H9 (cell line): Measurements from ENCODE around the gene SLIT2. TPM values are rescaled to one million over a fixed set of nuclear protein-coding genes. Genes with fewer than 3 reads are reported as not detected.

Experiments
- DNase-seq: peaks from one replicate; pipeline ENCODE4 v3.0.0-alpha.2; 2017
- H2AFZ ChIP-seq: one replicate; pipeline ENCODE4 v1.6.1; 2013; ENCODE audit warnings: mild to moderate bottlenecking, low read length, control low read depth, moderate library complexity
- H2AK5ac ChIP-seq: 2 replicates; pipeline ENCODE4 v1.6.1; 2013; ENCODE audit warnings: low read length, control low read depth, mixed read lengths; ENCODE audit not compliant: insufficient read length
- H2BK120ac ChIP-seq: one replicate; pipeline ENCODE4 v1.6.1; 2013; ENCODE audit warnings: low read depth, mild to moderate bottlenecking, low read length, control low read depth, inconsistent platforms; ENCODE audit not compliant: poor library complexity, severe bottlenecking
- H2BK12ac ChIP-seq: 2 replicates; pipeline ENCODE4 v1.6.1; 2013; ENCODE audit warnings: low read length, control low read depth, mixed read lengths, low read depth; ENCODE audit not compliant: insufficient read length
- H2BK15ac ChIP-seq: 2 replicates; pipeline ENCODE4 v1.6.1; 2013; ENCODE audit warnings: low read depth, low read length, control low read depth
- H2BK20ac ChIP-seq: one replicate; pipeline ENCODE4 v1.6.1; 2013; ENCODE audit warnings: low read depth, mild to moderate bottlenecking, low read length, control low read depth, inconsistent platforms; ENCODE audit not compliant: poor library complexity, severe bottlenecking
- H2BK5ac ChIP-seq: 2 replicates; pipeline ENCODE4 v1.6.1; 2013; ENCODE audit warnings: low read length, control low read depth, mixed read lengths; ENCODE audit not compliant: insufficient read length
- H3K14ac ChIP-seq: 2 replicates; pipeline ENCODE4 v1.6.1; 2013; ENCODE audit warnings: low read length, control low read depth; ENCODE audit not compliant: insufficient read depth
- H3K18ac ChIP-seq: 2 replicates; pipeline ENCODE4 v1.6.1; 2013; ENCODE audit warnings: low read depth, mild to moderate bottlenecking, mixed read lengths, low read length, control low read depth; ENCODE audit not compliant: insufficient read length
- H3K23ac ChIP-seq: 2 replicates; pipeline ENCODE4 v1.6.1; 2013; ENCODE audit warnings: low read length, control low read depth, mixed read lengths, low read depth; ENCODE audit not compliant: insufficient read length
- H3K23me2 ChIP-seq: 2 replicates; pipeline ENCODE4 v1.6.1; 2013; ENCODE audit warnings: low read depth, mild to moderate bottlenecking, mixed read lengths, low read length, control low read depth; ENCODE audit not compliant: insufficient read length, poor library complexity, severe bottlenecking
- H3K27ac ChIP-seq: 2 replicates; pipeline ENCODE4 v1.5.1; 2013; ENCODE audit warnings: low read length, control low read depth, mixed read lengths, low read depth; ENCODE audit not compliant: insufficient read length
- H3K27me3 ChIP-seq: 2 replicates; pipeline ENCODE4 v1.6.1; 2013; ENCODE audit warnings: low read length, control low read depth, inconsistent platforms; ENCODE audit not compliant: insufficient read depth
- H3K4ac ChIP-seq: 2 replicates; pipeline ENCODE4 v1.6.1; 2013; ENCODE audit warnings: low read depth, mild to moderate bottlenecking, control low read depth, inconsistent platforms, low read length, moderate library complexity
- H3K4me1 ChIP-seq: 2 replicates; pipeline ENCODE4 v1.6.1; 2013; ENCODE audit warnings: low read length, control low read depth, inconsistent platforms; ENCODE audit not compliant: insufficient read depth
- H3K4me2 ChIP-seq: 2 replicates; pipeline ENCODE4 v1.6.1; 2013; ENCODE audit warnings: low read length, control low read depth, mixed read lengths; ENCODE audit not compliant: insufficient read length, insufficient read depth
- H3K56ac ChIP-seq: 2 replicates; pipeline ENCODE4 v1.6.1; 2013; ENCODE audit warnings: low read depth, mild to moderate bottlenecking, mixed read lengths, low read length, control low read depth; ENCODE audit not compliant: insufficient read length
- H3K79me1 ChIP-seq: 2 replicates; pipeline ENCODE4 v1.6.1; 2013; ENCODE audit warnings: low read depth, mild to moderate bottlenecking, moderate library complexity, low read length, control low read depth, inconsistent platforms; ENCODE audit not compliant: insufficient read depth, poor library complexity, severe bottlenecking
- H3K79me2 ChIP-seq: 2 replicates; pipeline ENCODE4 v1.6.1; 2013; ENCODE audit warnings: low read length, control low read depth, inconsistent platforms; ENCODE audit not compliant: insufficient read depth
- H3K9ac ChIP-seq: 2 replicates; pipeline ENCODE4 v1.6.1; 2013; ENCODE audit warnings: low read length, control low read depth, mixed read lengths; ENCODE audit not compliant: insufficient read length; ENCODE audit errors: extremely low read depth
- H3K9me3 ChIP-seq: one replicate; pipeline ENCODE4 v1.6.1; 2013; ENCODE audit warnings: low read depth, low read length, inconsistent platforms; ENCODE audit not compliant: control insufficient read depth
- H3T11ph ChIP-seq: one replicate; pipeline ENCODE4 v1.6.1; 2013; ENCODE audit warnings: mild to moderate bottlenecking, low read length, control low read depth, inconsistent platforms
- H4K20me1 ChIP-seq: one replicate; pipeline ENCODE4 v1.6.1; 2013; ENCODE audit not compliant: control insufficient read depth, insufficient read length, insufficient read depth
- H4K5ac ChIP-seq: 2 replicates; pipeline ENCODE4 v1.6.1; 2013; ENCODE audit warnings: low read depth, mild to moderate bottlenecking, mixed read lengths, low read length, control low read depth; ENCODE audit not compliant: insufficient read length
- H4K8ac ChIP-seq: replicated peaks from 2 replicates; pipeline ENCODE4 v1.6.1; 2013; ENCODE audit warnings: low read length, control low read depth, mixed read lengths, low read depth; ENCODE audit not compliant: insufficient read length
- H4K91ac ChIP-seq: 2 replicates; pipeline ENCODE4 v1.6.1; 2013; ENCODE audit warnings: low read depth, mild to moderate bottlenecking, moderate library complexity, mixed read lengths, low read length, control low read depth; ENCODE audit not compliant: insufficient read length
- H3K27ac Mint-ChIP-seq, 3 experiments: 2 replicates in 2 of 3; 3 replicates in 1 of 3; pipeline ENCODE4 v1.8.0; 2020 to 2021; ENCODE audit warnings: mixed read lengths in 3 of 3, mild to moderate bottlenecking in 1 of 3, moderate library complexity in 1 of 3
- H3K27me3 Mint-ChIP-seq: 2 replicates; pipeline ENCODE4 v1.8.0; 2021; ENCODE audit warnings: low read depth, mild to moderate bottlenecking, moderate library complexity, mixed read lengths
- H3K36me3 Mint-ChIP-seq, 3 experiments: 2 replicates in 2 of 3; 3 replicates in 1 of 3; pipeline ENCODE4 v1.8.0; 2020 to 2021; ENCODE audit warnings: low read depth in 3 of 3, mixed read lengths in 3 of 3; ENCODE audit not compliant: insufficient read depth in 1 of 3
- H3K4me1 Mint-ChIP-seq, 2 experiments: 2 replicates each; pipeline ENCODE4 v1.8.0; 2020; ENCODE audit warnings: mixed read lengths in 2 of 2
- H3K4me3 Mint-ChIP-seq, 2 experiments: 2 replicates in 1 of 2; 3 replicates in 1 of 2; pipeline ENCODE4 v1.8.0; 2020 to 2021; ENCODE audit warnings: mild to moderate bottlenecking in 2 of 2, mixed read lengths in 2 of 2, moderate library complexity in 1 of 2
- H3K9me3 Mint-ChIP-seq, 2 experiments: 2 replicates in 1 of 2; 3 replicates in 1 of 2; pipeline ENCODE4 v1.8.0; 2020; ENCODE audit warnings: mild to moderate bottlenecking in 2 of 2, mixed read lengths in 2 of 2, moderate library complexity in 1 of 2
- total RNA-seq: library from RNA; stranded (reverse); gene quantifications from 2 replicates; pipeline ENCODE4 v1.2.1, GENCODE V29; 2021
- TF ChIP-seq, protein P1 (sequence below): fragments of 200-600 bp; sonication (generic); conservative IDR thresholded peaks from 3 replicates; pipeline ENCODE4 v1.8.0; 2021; ENCODE audit warnings: antibody characterized with exemption, mild to moderate bottlenecking

SLIT2 gene
- total RNA-seq, 1 experiment from 2014 or later, result 1.3 TPM

GRCh38 chr4:20259707-20260106 lies 8.0 kb downstream of the SLIT2 start:
- Histone ChIP-seq H2BK15ac (no peak overlapping the region), H2AK5ac (no peak overlapping the region), H3K9ac (no peak overlapping the region), H4K5ac (no peak overlapping the region), H3K4me2 (no peak overlapping the region), H3T11ph (no peak overlapping the region), H3K27me3 (peaks cover 12% of the 10 kb centered on the region), H3K14ac (no peak overlapping the region), H3K4me1 (no peaks in the 10 kb centered on the region; the same call in 1 of the 2 replicates), H2BK12ac (no peak overlapping the region), H3K4ac (no peak overlapping the region), H2BK5ac (no peak overlapping the region), H3K27ac (no peak overlapping the region), H3K79me1 (no peaks in the 10 kb centered on the region), H3K9me3 (no peaks in the 10 kb centered on the region), H3K23me2 (peaks cover 3% of the 10 kb centered on the region), H3K56ac (no peak overlapping the region), H3K23ac (no peak overlapping the region), H4K91ac (no peak overlapping the region), H3K18ac (no peak overlapping the region), H4K20me1 (no peaks in the 10 kb centered on the region), H4K8ac (no peak overlapping the region), H2BK20ac (no peak overlapping the region), H3K79me2 (no peaks in the 10 kb centered on the region), H2AFZ (no peak overlapping the region), H2BK120ac (no peak overlapping the region)
- Mint-ChIP-seq H3K9me3 (peaks cover 0 to under 1% of the 10 kb centered on the region in 2 experiments; a peak in 2 of 5 replicates), H3K4me1 (peaks cover 22 to 28% of the 10 kb centered on the region in 2 experiments), H3K36me3 (no peaks in the 10 kb centered on the region; a peak in 1 of 7 replicates), H3K4me3 (no peak overlapping the region), H3K27ac (no peak overlapping the region), H3K27me3 (peaks cover 36% of the 10 kb centered on the region)
- TF ChIP-seq, protein P1, sequence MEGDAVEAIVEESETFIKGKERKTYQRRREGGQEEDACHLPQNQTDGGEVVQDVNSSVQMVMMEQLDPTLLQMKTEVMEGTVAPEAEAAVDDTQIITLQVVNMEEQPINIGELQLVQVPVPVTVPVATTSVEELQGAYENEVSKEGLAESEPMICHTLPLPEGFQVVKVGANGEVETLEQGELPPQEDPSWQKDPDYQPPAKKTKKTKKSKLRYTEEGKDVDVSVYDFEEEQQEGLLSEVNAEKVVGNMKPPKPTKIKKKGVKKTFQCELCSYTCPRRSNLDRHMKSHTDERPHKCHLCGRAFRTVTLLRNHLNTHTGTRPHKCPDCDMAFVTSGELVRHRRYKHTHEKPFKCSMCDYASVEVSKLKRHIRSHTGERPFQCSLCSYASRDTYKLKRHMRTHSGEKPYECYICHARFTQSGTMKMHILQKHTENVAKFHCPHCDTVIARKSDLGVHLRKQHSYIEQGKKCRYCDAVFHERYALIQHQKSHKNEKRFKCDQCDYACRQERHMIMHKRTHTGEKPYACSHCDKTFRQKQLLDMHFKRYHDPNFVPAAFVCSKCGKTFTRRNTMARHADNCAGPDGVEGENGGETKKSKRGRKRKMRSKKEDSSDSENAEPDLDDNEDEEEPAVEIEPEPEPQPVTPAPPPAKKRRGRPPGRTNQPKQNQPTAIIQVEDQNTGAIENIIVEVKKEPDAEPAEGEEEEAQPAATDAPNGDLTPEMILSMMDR, result no peak
- no peak for DNase-seq
